Activated B cell treated with CpG ODN at 0.5 μM for 24 hours (primary cell): ENCODE results near the gene NCAPD2. TPM values are rescaled to one million over a fixed set of nuclear protein-coding genes. Genes with fewer than 3 reads are reported as not detected.

ENCODE experiments used
- ATAC-seq: fragments of 200-7000 bp; cut with Tn5 transposase; one replicate; pipeline ENCODE4 v1.10.0; 2021; ENCODE audit warnings: low read depth, mild to moderate bottlenecking, moderate library complexity
- CTCF ChIA-PET: fragments of 350-600 bp; sonication (Branson Sonifier 250); formaldehyde crosslinking; loops from one replicate; lab custom pipeline; 2021; ENCODE audit warnings: antibody characterized with exemption; lab: Charles Lee
- POLR2A ChIA-PET: fragments of 350-600 bp; sonication (Branson Sonifier 250); formaldehyde crosslinking; loops from one replicate; lab custom pipeline; 2021; ENCODE audit warnings: antibody characterized with exemption; lab: Charles Lee
- DNase-seq: peaks from one replicate; pipeline ENCODE4 v3.0.0; 2022
- H3K27ac Mint-ChIP-seq: one replicate; pipeline ENCODE4 v1.8.0; 2020; ENCODE audit warnings: mixed read lengths
- H3K27me3 Mint-ChIP-seq: one replicate; pipeline ENCODE4 v1.8.0; 2021; ENCODE audit warnings: mixed read lengths
- H3K36me3 Mint-ChIP-seq: one replicate; pipeline ENCODE4 v1.8.0; 2021; ENCODE audit warnings: low read depth, mixed read lengths
- H3K4me1 Mint-ChIP-seq: one replicate; pipeline ENCODE4 v1.8.0; 2021; ENCODE audit warnings: mixed read lengths
- H3K4me3 Mint-ChIP-seq: one replicate; pipeline ENCODE4 v1.8.0; 2020; ENCODE audit warnings: mild to moderate bottlenecking, mixed read lengths
- H3K9me3 Mint-ChIP-seq: one replicate; pipeline ENCODE4 v1.8.0; 2020; ENCODE audit warnings: mixed read lengths
- intact Hi-C: fragments of 100-400 bp; cut with micrococcal nuclease; formaldehyde crosslinking; loops from one replicate; pipeline ENCODE4 v1.15.1; 2024
- total RNA-seq: library from RNA; stranded (reverse); gene quantifications from 2 replicates; pipeline ENCODE4 v1.2.3, GENCODE V29; 2022
- TF ChIP-seq, protein P1 (sequence below): fragments of 200-600 bp; IDR thresholded peaks from one replicate; pipeline ENCODE4 v1.8.0; 2022; ENCODE audit warnings: antibody characterized with exemption, mild to moderate bottlenecking

Gene NCAPD2
- total RNA-seq, 1 donor from 2014 or later, result 40.9 TPM

DNA sequence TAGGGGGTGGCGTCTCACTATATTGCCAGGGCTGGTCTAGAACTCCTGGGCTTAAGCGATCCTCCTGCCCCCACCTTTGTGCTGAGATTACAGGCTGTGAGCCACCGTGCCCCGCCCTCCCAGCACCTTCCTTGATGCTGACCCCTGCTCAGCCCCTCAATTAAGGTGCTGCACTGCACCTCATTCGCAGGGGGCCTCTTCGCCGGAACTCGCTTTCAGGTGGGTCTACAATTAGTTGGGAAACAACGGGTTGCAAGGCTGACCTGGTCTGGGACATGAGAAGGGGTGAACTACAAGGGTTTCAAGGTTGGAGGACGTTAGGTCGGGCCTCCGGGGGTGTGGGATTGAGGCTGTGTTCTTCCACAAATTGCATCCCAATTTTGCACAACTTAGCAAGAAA is 75.4 kb downstream of the NCAPD2 start:
- TF ChIP-seq, protein P1, sequence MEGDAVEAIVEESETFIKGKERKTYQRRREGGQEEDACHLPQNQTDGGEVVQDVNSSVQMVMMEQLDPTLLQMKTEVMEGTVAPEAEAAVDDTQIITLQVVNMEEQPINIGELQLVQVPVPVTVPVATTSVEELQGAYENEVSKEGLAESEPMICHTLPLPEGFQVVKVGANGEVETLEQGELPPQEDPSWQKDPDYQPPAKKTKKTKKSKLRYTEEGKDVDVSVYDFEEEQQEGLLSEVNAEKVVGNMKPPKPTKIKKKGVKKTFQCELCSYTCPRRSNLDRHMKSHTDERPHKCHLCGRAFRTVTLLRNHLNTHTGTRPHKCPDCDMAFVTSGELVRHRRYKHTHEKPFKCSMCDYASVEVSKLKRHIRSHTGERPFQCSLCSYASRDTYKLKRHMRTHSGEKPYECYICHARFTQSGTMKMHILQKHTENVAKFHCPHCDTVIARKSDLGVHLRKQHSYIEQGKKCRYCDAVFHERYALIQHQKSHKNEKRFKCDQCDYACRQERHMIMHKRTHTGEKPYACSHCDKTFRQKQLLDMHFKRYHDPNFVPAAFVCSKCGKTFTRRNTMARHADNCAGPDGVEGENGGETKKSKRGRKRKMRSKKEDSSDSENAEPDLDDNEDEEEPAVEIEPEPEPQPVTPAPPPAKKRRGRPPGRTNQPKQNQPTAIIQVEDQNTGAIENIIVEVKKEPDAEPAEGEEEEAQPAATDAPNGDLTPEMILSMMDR, result no peak
- no peak for DNase-seq
- no peaks in the 10 kb centered on the region for H3K9me3 Mint-ChIP-seq
- ATAC-seq, result no peak
- H3K36me3 Mint-ChIP-seq, result peaks cover 82% of the 10 kb centered on the region
- H3K4me1 Mint-ChIP-seq, result peaks cover 28% of the 10 kb centered on the region
- ChIA-PET POLR2A (interaction anchor here (1.5 to 2.0 kb wide), 5 partner anchors 33 to 155 kb away, joined by 4 to 12 read pairs (median 7); partner anchors contain the start of genes COPS7A, VAMP1 and ZNF384), CTCF (no interaction called here)
- intact Hi-C loops, result loop anchor here (2.0 to 5.0 kb wide), 2 partner anchors 15 to 283 kb away; partner anchors contain the start of genes CDCA3 and USP5
- no peak overlapping the region for H3K27ac Mint-ChIP-seq
- H3K27me3 Mint-ChIP-seq, result no peaks in the 10 kb centered on the region
- peak overlapping the region; percentile 100 for H3K4me3 Mint-ChIP-seq

DNA sequence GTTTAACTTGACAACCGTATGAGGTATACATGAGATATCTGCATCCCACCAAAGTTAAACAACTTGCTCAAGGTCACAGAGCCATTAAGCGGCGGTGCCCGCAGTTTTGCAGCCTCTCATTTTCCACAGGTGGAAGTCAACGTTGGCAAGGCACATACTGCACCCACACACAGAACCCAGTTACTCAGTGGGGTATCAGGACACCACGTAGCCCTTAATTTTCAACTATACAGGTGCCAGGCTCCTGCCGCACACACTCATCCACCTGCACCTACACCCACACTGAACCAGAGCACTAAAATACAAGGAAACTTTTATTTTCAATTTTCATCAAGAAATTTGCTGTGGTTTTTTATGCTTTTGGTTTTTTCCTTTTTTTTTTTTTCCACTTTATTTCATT is 75.9 kb downstream of the NCAPD2 start:
- POLR2A ChIA-PET, result interaction anchor here (1.2 to 1.3 kb wide), 3 partner anchors 36 to 127 kb away, joined by 3 to 4 read pairs (median 4); partner anchors contain the start of gene ZNF384
- peaks cover 28% of the 10 kb centered on the region for H3K4me1 Mint-ChIP-seq
- TF ChIP-seq, protein P1, result no peak
- no peaks in the 10 kb centered on the region for H3K9me3 Mint-ChIP-seq
- peak overlapping the region; percentile 53 for H3K27ac Mint-ChIP-seq
- DNase-seq, result no peak
- intact Hi-C loops, result loop anchor here (2.0 to 5.0 kb wide), 2 partner anchors 15 to 283 kb away; partner anchors contain the start of genes CDCA3 and USP5
- peak overlapping the region; percentile 100 for H3K4me3 Mint-ChIP-seq
- H3K27me3 Mint-ChIP-seq, result no peaks in the 10 kb centered on the region
- H3K36me3 Mint-ChIP-seq, result peaks cover 82% of the 10 kb centered on the region
- no peak for ATAC-seq
- CTCF ChIA-PET, result interaction anchor here (0.7 to 2.4 kb wide), 6 partner anchors 13 to 115 kb away, joined by 3 to 15 read pairs (median 3); no protein-coding TSS in a partner anchor

DNA sequence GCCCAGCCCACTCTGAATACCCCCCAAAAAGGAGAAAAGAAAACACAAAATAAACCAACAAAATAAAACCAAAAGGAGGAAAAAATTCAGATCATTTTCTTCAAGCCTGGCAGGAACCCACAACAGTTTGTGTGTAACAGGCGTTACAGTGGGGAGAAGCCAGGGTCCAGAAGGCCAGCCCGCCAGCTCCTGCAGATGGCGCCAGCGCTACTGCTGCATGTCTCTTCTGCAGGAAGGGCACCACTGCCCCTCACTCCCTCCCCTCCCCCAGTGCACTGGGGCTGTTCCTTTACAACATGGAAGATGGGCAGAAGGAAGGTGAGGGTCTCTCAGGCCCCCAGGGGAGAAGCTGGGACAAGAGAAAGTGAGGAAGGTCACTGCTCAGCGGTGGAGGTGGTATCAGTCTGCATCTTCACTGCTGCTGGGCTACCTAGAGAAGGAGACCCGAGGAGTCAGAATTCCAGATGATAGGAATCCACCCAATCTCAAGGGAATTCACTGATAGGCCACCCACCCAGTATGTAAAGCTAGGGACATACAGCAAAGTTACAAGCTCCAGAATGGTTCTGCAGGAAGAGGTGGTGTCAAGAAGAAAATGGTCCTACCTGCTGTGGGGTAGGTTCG is 76.5 kb downstream of the NCAPD2 start:
- no peaks in the 10 kb centered on the region for H3K9me3 Mint-ChIP-seq
- H3K27ac Mint-ChIP-seq, result peak overlapping the region; percentile 41
- no peaks in the 10 kb centered on the region for H3K27me3 Mint-ChIP-seq
- H3K36me3 Mint-ChIP-seq, result peaks cover 84% of the 10 kb centered on the region
- TF ChIP-seq, protein P1, result no peak
- DNase-seq (peak; percentile 37), ATAC-seq (no peak)
- intact Hi-C loops, result no loop called here
- ChIA-PET CTCF (interaction anchor here (0.6 to 2.4 kb wide), 11 partner anchors 13 to 415 kb away, joined by 3 to 15 read pairs (median 3); partner anchors contain the start of genes MLF2 and USP5), POLR2A (interaction anchor here (0.8 to 1.3 kb wide), 4 partner anchors 16 to 126 kb away, joined by 3 to 5 read pairs (median 4); partner anchors contain the start of gene ZNF384)
- no peak overlapping the region for H3K4me3 Mint-ChIP-seq
- H3K4me1 Mint-ChIP-seq, result peaks cover 28% of the 10 kb centered on the region

DNA sequence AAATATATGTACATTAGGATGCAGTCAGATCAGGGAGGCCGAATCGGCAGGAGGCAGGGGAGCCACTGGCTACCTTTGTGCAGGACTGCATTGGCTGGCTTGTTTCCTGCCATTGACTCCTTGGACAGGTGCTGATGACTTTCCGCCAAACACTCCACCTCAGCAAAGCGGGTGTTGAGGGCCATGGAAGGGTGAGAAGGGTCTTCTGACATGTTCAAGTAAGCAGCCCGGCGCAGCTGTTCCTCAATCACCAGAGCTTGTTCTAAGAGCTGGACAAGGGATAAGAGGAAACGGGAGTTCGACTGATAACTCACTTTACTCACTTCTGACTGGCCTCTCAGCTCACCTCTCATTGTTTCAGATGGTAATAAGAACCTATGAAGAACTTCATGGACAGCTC is 79.1 kb downstream of the NCAPD2 start:
- H3K4me3 Mint-ChIP-seq, result no peak overlapping the region
- peaks cover 85% of the 10 kb centered on the region for H3K36me3 Mint-ChIP-seq
- no peak for ATAC-seq
- POLR2A ChIA-PET, result interaction anchor here (0.7 to 1.1 kb wide), 2 partner anchors 68 to 112 kb away, joined by 4 read pairs; no protein-coding TSS in a partner anchor
- H3K9me3 Mint-ChIP-seq, result no peaks in the 10 kb centered on the region
- CTCF ChIA-PET, result interaction anchor here (0.5 kb wide), 1 partner anchor 119 kb away, joined by 3 read pairs; no protein-coding TSS in a partner anchor
- TF ChIP-seq, protein P1, result no peak
- H3K4me1 Mint-ChIP-seq, result peaks cover 7% of the 10 kb centered on the region
- intact Hi-C loops, result no loop called here
- no peak overlapping the region for H3K27ac Mint-ChIP-seq
- no peak for DNase-seq
- no peaks in the 10 kb centered on the region for H3K27me3 Mint-ChIP-seq
